ENCODE data around the gene MOCOS. TPM values are rescaled to one million over a fixed set of nuclear protein-coding genes. Genes with fewer than 3 reads are reported as not detected.

MOCOS gene
- total and polyA plus RNA-seq, 2 of the 13 experiments (the other 11 are each of a cell fraction or from before 2014, with no cell fraction given): 7.7 to 15.4 TPM

- Histone ChIP-seq H3K36me3 (replicated peaks in 1 of 2; ENCODE audit: control insufficient read depth in 1 of 2, insufficient read depth in 2 of 2, low read length in 2 of 2) (no peaks in the 10 kb centered on the region), H3K27me3 (ENCODE audit: control insufficient read depth in 1 of 2, insufficient read depth in 2 of 2, low read length in 2 of 2) (peaks cover 0 to 48% of the 10 kb centered on the region in 2 experiments; a peak in 4 of 5 replicates), H3K9me3 (ENCODE audit: low read length) (no peaks in the 10 kb centered on the region), H3K4me3 (replicated peaks in 1 of 3; ENCODE audit: insufficient read depth in 1 of 3, low read depth in 2 of 3, low read length in 3 of 3) (no peak overlapping the region), H3K27ac (ENCODE audit: extremely low read length, insufficient read depth, low read length) (no peak overlapping the region), H4K20me1 (ENCODE audit: insufficient read depth, low read length) (no peaks in the 10 kb centered on the region), H3K79me2 (ENCODE audit: insufficient read depth, low read length) (no peaks in the 10 kb centered on the region), H2AFZ (ENCODE audit: low read length) (no peak overlapping the region), H3K9ac (ENCODE audit: insufficient read depth, low read depth, low read length) (no peak overlapping the region), H3K4me2 (ENCODE audit: low read depth, low read length) (no peak overlapping the region), H3K4me1 (ENCODE audit: insufficient read depth, low read length) (peaks cover 9% of the 10 kb centered on the region; the same call in 1 of the 2 replicates)
- DNase-seq (ENCODE audit: low spot score): no peak
- 0% methylated on average over 1 of the region's 1 CpG for WGBS (ENCODE audit: low lambda C conversion rate)
- intact Hi-C loops (cut with micrococcal nuclease; ENCODE audit: unreplicated experiment) (loop anchor here (5.0 kb wide), 1 partner anchor 277 kb away; no protein-coding TSS in a partner anchor), in situ Hi-C loops (cut with HindIII; ENCODE audit: extremely low pct_ligation_motif_present, low pct_unique_long_range_greater_than_20kb) (loop anchor here (10.0 kb wide), 1 partner anchor 280 kb away; no protein-coding TSS in a partner anchor)
- BruUV-seq (replicated peaks): no TSS peak
- FAIRE-seq: no peak
- no peak for ATAC-seq
- ChIA-PET CTCF (ENCODE audit: low intra/inter-chr PET ratio, low total read pairs) (no interaction called here), POLR2A (no interaction called here)
- TF ChIP-seq ELF3 (CRISPR knock-in tag; IDR thresholded peaks at IDR 0.05) (no peak), ZNF274 (CRISPR knock-in tag; IDR thresholded peaks at IDR 0.05) (no peak), ZNF20 (CRISPR knock-in tag; IDR thresholded peaks at IDR 0.05) (no peak), HMGXB4 (CRISPR knock-in tag; IDR thresholded peaks at IDR 0.05; ENCODE audit: borderline replicate concordance in 1 of 2, low read depth in 1 of 2) (no peak), NFAT5 (CRISPR knock-in tag; IDR thresholded peaks at IDR 0.05) (no peak), KDM6A (CRISPR knock-in tag; IDR thresholded peaks at IDR 0.05; ENCODE audit: low read depth) (no peak), CHD4 (IDR thresholded peaks at IDR 0.05; ENCODE audit: borderline replicate concordance, low read length) (no peak), LCORL (IDR thresholded peaks at IDR 0.05) (no peak), LCORL (CRISPR knock-in tag; IDR thresholded peaks at IDR 0.05) (no peak), HOXD1 (CRISPR knock-in tag; IDR thresholded peaks at IDR 0.05) (no peak), ZNF75D (CRISPR knock-in tag; IDR thresholded peaks at IDR 0.05; ENCODE audit: borderline replicate concordance) (no peak), FOSL2 (CRISPR knock-in tag; IDR thresholded peaks at IDR 0.05) (no peak), ZNF136 (CRISPR knock-in tag; IDR thresholded peaks at IDR 0.05; ENCODE audit: low read depth) (no peak)
- TF ChIP-seq, protein P1, sequence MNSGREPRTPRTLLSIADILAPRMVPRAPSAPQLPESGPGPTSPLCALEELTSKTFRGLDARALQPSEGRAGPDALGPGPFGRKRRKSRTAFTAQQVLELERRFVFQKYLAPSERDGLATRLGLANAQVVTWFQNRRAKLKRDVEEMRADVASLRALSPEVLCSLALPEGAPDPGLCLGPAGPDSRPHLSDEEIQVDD (CRISPR knock-in tag; IDR thresholded peaks at IDR 0.05; ENCODE audit: borderline replicate concordance): no peak
- TF ChIP-seq, protein P2, sequence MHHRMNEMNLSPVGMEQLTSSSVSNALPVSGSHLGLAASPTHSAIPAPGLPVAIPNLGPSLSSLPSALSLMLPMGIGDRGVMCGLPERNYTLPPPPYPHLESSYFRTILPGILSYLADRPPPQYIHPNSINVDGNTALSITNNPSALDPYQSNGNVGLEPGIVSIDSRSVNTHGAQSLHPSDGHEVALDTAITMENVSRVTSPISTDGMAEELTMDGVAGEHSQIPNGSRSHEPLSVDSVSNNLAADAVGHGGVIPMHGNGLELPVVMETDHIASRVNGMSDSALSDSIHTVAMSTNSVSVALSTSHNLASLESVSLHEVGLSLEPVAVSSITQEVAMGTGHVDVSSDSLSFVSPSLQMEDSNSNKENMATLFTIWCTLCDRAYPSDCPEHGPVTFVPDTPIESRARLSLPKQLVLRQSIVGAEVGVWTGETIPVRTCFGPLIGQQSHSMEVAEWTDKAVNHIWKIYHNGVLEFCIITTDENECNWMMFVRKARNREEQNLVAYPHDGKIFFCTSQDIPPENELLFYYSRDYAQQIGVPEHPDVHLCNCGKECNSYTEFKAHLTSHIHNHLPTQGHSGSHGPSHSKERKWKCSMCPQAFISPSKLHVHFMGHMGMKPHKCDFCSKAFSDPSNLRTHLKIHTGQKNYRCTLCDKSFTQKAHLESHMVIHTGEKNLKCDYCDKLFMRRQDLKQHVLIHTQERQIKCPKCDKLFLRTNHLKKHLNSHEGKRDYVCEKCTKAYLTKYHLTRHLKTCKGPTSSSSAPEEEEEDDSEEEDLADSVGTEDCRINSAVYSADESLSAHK (CRISPR knock-in tag; IDR thresholded peaks at IDR 0.05; ENCODE audit: borderline replicate concordance): no peak
Measured at GRCh38 chr18:36295214-36295613, 107.9 kb downstream of the MOCOS start.
